ENCODE results near the gene SCN2A.

DNA sequence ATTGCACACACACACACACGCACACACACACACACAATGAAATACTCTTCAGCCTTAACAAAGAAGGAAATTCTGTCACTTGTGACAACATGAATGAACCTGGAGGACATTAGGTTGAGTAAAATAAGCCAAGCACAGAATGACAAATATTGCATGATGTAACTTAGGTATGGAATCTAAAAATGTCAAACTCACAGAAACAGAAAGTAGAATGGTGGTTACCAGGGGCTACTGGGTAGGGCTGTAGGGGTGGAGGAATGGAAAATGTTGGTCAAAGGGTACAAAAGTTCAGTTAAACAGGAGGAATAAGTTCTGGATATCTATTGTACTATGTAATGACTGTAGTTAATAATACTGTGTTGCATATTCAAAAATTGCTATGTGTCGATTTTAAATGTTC is 29.5 kb downstream of the SCN2A start:
- TF ChIP-seq CTCF (conservative IDR thresholded peaks at IDR 0.05) (no peak), EZH2 (IDR thresholded peaks at IDR 0.05; ENCODE audit: low read depth) (no peak)
